Trophoblast cell (in vitro differentiated cells and primary cell): ENCODE results near the gene PRRG2.

ENCODE experiments used
- DNase-seq, 2 donors: peaks; one replicate each; pipeline ENCODE4 v3.0.0-alpha.2; 2016
- H2AFZ ChIP-seq: 2 replicates; pipeline ENCODE4 v1.6.1; 2013; ENCODE audit warnings: low read length, moderate library complexity, mild to moderate bottlenecking; ENCODE audit not compliant: insufficient read depth, poor library complexity
- H2AK5ac ChIP-seq: 2 replicates; pipeline ENCODE4 v1.6.1; 2013; ENCODE audit warnings: mild to moderate bottlenecking, low read length
- H2BK120ac ChIP-seq: 2 replicates; pipeline ENCODE4 v1.6.1; 2013; ENCODE audit warnings: low read length, mild to moderate bottlenecking, moderate library complexity; ENCODE audit not compliant: insufficient read depth, poor library complexity
- H2BK12ac ChIP-seq: 2 replicates; pipeline ENCODE4 v1.6.1; 2013; ENCODE audit warnings: mild to moderate bottlenecking, low read length, moderate library complexity
- H2BK5ac ChIP-seq: 2 replicates; pipeline ENCODE4 v1.6.1; 2013; ENCODE audit warnings: low read length, low read depth, moderate library complexity, mild to moderate bottlenecking; ENCODE audit not compliant: poor library complexity
- H3K14ac ChIP-seq: 2 replicates; pipeline ENCODE4 v1.6.1; 2013; ENCODE audit warnings: mild to moderate bottlenecking, low read length
- H3K18ac ChIP-seq: 2 replicates; pipeline ENCODE4 v1.6.1; 2013; ENCODE audit warnings: mild to moderate bottlenecking, low read length
- H3K23ac ChIP-seq: 2 replicates; pipeline ENCODE4 v1.6.1; 2013; ENCODE audit warnings: low read length
- H3K27ac ChIP-seq: 2 replicates; pipeline ENCODE4 v1.5.1; 2013; ENCODE audit warnings: low read depth, mild to moderate bottlenecking, inconsistent platforms, low read length, moderate library complexity
- H3K27me3 ChIP-seq: 2 replicates; pipeline ENCODE4 v1.6.1; 2013; ENCODE audit warnings: inconsistent platforms, mild to moderate bottlenecking, low read length, moderate library complexity; ENCODE audit not compliant: insufficient read depth
- H3K36me3 ChIP-seq, 2 experiments: 1 replicate in 1 of 2; 2 replicates in 1 of 2; pipeline ENCODE4 v1.6.1; 2013; ENCODE audit warnings: low read length in 2 of 2, mild to moderate bottlenecking in 2 of 2, moderate library complexity in 1 of 2; ENCODE audit not compliant: insufficient read depth in 2 of 2, control insufficient read depth in 1 of 2
- H3K4ac ChIP-seq: 2 replicates; pipeline ENCODE4 v1.6.1; 2013; ENCODE audit warnings: low read depth, mild to moderate bottlenecking, low read length, moderate library complexity
- H3K4me1 ChIP-seq, 2 experiments: 1 replicate in 1 of 2; 2 replicates in 1 of 2; pipeline ENCODE4 v1.6.1; 2013; ENCODE audit warnings: low read length in 2 of 2, mild to moderate bottlenecking in 2 of 2, moderate library complexity in 1 of 2; ENCODE audit not compliant: insufficient read depth in 2 of 2, control insufficient read depth in 1 of 2
- H3K4me2 ChIP-seq: 2 replicates; pipeline ENCODE4 v1.6.1; 2013; ENCODE audit warnings: inconsistent platforms, mild to moderate bottlenecking, low read length, moderate library complexity
- H3K4me3 ChIP-seq: 2 replicates; pipeline ENCODE4 v1.5.1; 2013; ENCODE audit warnings: mild to moderate bottlenecking, low read depth, low read length, inconsistent platforms
- H3K79me1 ChIP-seq: one replicate; pipeline ENCODE4 v1.6.1; 2013; ENCODE audit warnings: low read length
- H3K79me2 ChIP-seq: 2 replicates; pipeline ENCODE4 v1.6.1; 2013; ENCODE audit warnings: low read length, mild to moderate bottlenecking; ENCODE audit not compliant: control insufficient read depth, insufficient read depth, poor library complexity
- H3K9ac ChIP-seq: 2 replicates; pipeline ENCODE4 v1.6.1; 2013; ENCODE audit warnings: mild to moderate bottlenecking, low read length
- H3K9me3 ChIP-seq: 2 replicates; pipeline ENCODE4 v1.6.1; 2013; ENCODE audit warnings: low read depth, mild to moderate bottlenecking, control low read depth, inconsistent platforms, low read length; ENCODE audit not compliant: insufficient read depth
- H4K12ac ChIP-seq: 2 replicates; pipeline ENCODE4 v1.6.1; 2013; ENCODE audit warnings: low read depth, mild to moderate bottlenecking, low read length, moderate library complexity
- H4K8ac ChIP-seq: 2 replicates; pipeline ENCODE4 v1.6.1; 2013; ENCODE audit warnings: low read depth, mild to moderate bottlenecking, low read length, moderate library complexity
- H4K91ac ChIP-seq: one replicate; pipeline ENCODE4 v1.6.1; 2013; ENCODE audit warnings: low read depth, mild to moderate bottlenecking, low read length, moderate library complexity
- WGBS: extraction: QIAGEN DNeasy Blood & Tissue Kit; methylation state at CpG from one replicate; pipeline ENCODE4 v1.1.7; 2013; ENCODE audit warnings: missing lambda C conversion rate; ENCODE audit not compliant: insufficient read length, insufficient coverage; ENCODE audit errors: extremely low coverage; 5-methylcytosine and 5-hydroxymethylcytosine counted together

The PRRG2 gene

DNA sequence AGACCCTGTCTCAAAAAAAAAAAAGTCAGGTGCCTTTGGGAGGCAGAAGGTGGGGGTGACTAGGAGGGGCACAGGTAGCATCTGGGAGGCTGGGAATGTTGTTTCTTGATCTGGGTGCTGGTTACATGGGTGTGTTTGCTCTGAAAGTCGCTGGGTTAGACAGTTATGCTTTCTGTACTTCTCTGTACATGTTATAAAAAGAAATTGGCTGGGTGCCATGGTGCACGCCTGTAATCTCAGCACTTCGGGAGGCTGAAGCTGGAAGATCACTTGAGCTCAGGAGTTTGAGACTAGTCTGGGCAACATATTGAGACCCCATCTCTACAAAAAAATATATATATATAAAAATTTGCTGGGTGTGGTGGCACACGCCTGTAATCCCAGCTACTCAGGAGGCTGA, 15.9 kb upstream of the PRRG2 start:
- Histone ChIP-seq H4K91ac (no peak overlapping the region), H3K9me3 (no peaks in the 10 kb centered on the region), H3K23ac (no peak overlapping the region), H3K79me1 (no peaks in the 10 kb centered on the region), H3K79me2 (peaks cover 2% of the 10 kb centered on the region), H3K9ac (no peak overlapping the region), H4K12ac (no peak overlapping the region), H3K36me3 (peaks cover 0 to 4% of the 10 kb centered on the region in 2 experiments), H3K27ac (no peak overlapping the region), H3K4me3 (no peak overlapping the region), H2BK12ac (no peak overlapping the region), H3K27me3 (no peaks in the 10 kb centered on the region), H2BK5ac (no peak overlapping the region), H2AFZ (no peak overlapping the region), H3K4ac (no peak overlapping the region), H3K14ac (no peak overlapping the region), H3K18ac (no peak overlapping the region), H3K4me2 (no peak overlapping the region), H4K8ac (no peak overlapping the region), H3K4me1 (no peaks in the 10 kb centered on the region), H2BK120ac (no peak overlapping the region), H2AK5ac (no peak overlapping the region)
- no peak for DNase-seq
- WGBS, result no CpG with 5 or more reads among the region's 4 CpGs

DNA sequence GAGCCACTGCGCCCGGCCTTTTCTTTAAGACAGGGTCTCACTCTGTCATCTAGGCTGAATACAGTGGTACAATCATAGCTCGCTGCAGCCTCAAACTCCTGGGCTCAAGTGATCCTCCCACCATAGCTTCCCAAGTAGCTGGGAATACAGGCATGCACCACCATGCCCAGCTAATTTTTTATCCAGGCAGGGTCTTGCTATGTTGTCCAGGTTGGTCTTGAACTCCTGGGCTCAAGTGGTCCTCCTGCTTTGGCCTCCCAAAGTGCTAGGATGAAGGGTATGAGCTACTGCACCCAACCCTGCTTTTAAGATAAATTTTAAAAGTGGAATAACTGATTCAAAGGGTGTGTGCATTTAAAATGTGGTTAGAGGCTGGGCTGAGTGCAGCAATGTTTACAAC, 14.8 kb upstream of the PRRG2 start:
- H4K12ac ChIP-seq, result no peak overlapping the region
- no peaks in the 10 kb centered on the region for H3K9me3 ChIP-seq
- WGBS, result no CpG with 5 or more reads among the region's 3 CpGs
- no peak overlapping the region for H2AFZ ChIP-seq
- H2BK5ac ChIP-seq, result no peak overlapping the region
- no peak overlapping the region for H3K18ac ChIP-seq
- no peak overlapping the region for H3K27ac ChIP-seq
- H3K79me2 ChIP-seq, result peaks cover 2% of the 10 kb centered on the region
- H2BK12ac ChIP-seq, result no peak overlapping the region
- H3K4me2 ChIP-seq, result no peak overlapping the region
- H2AK5ac ChIP-seq, result no peak overlapping the region
- no peak overlapping the region for H2BK120ac ChIP-seq
- no peak overlapping the region for H3K4me3 ChIP-seq
- H3K14ac ChIP-seq, result no peak overlapping the region
- no peaks in the 10 kb centered on the region for H3K27me3 ChIP-seq
- H3K79me1 ChIP-seq, result no peaks in the 10 kb centered on the region
- DNase-seq, result no peak
- no peak overlapping the region for H4K91ac ChIP-seq
- peaks cover 0 to 3% of the 10 kb centered on the region in 2 experiments for H3K4me1 ChIP-seq
- H3K36me3 ChIP-seq, result peaks cover 0 to 2% of the 10 kb centered on the region in 2 experiments
- H3K4ac ChIP-seq, result no peak overlapping the region
- H3K23ac ChIP-seq, result no peak overlapping the region
- no peak overlapping the region for H3K9ac ChIP-seq
- H4K8ac ChIP-seq, result no peak overlapping the region

DNA sequence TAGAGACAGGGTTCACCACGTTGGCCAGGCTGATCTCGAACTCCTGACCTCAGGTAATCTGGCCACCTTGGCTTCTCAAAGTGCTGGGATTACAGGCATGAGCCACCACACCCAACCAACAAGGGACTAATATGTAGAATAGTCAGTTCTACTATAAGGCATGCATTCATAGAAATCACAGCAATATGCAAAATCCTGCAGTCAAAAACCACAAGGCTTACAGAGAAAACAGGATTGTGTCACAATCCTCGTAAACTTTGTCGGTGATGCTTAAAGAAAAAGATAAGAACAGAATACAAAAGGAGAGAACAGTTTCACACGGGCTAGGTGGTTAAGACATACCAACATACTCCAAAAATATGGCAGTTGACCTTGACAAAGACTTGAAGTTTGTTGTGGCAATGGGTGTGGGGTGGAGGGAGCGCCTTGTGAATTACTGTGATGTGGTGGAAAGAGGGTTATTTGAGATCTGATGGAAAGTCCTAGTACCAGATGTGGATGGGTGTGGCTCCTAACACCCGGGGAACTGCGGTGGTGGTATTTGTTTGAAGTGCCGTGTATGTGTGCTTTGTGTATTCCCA, 13.2 kb upstream of the PRRG2 start:
- Histone ChIP-seq H3K4me2 (no peak overlapping the region), H4K91ac (no peak overlapping the region), H2AK5ac (no peak overlapping the region), H3K4me1 (peaks cover 3% of the 10 kb centered on the region in 2 experiments), H3K27me3 (no peaks in the 10 kb centered on the region), H2BK5ac (no peak overlapping the region), H3K79me2 (peaks cover 2% of the 10 kb centered on the region), H2BK12ac (no peak overlapping the region), H2BK120ac (no peak overlapping the region), H3K79me1 (no peaks in the 10 kb centered on the region), H3K18ac (no peak overlapping the region), H3K4me3 (no peak overlapping the region), H3K36me3 (peaks cover 0 to 2% of the 10 kb centered on the region in 2 experiments), H3K27ac (no peak overlapping the region), H2AFZ (no peak overlapping the region), H4K8ac (no peak overlapping the region), H4K12ac (no peak overlapping the region), H3K9me3 (no peaks in the 10 kb centered on the region), H3K4ac (no peak overlapping the region), H3K14ac (no peak overlapping the region), H3K23ac (no peak overlapping the region), H3K9ac (no peak overlapping the region)
- no peak for DNase-seq
- no CpG with 5 or more reads among the region's 9 CpGs for WGBS

DNA sequence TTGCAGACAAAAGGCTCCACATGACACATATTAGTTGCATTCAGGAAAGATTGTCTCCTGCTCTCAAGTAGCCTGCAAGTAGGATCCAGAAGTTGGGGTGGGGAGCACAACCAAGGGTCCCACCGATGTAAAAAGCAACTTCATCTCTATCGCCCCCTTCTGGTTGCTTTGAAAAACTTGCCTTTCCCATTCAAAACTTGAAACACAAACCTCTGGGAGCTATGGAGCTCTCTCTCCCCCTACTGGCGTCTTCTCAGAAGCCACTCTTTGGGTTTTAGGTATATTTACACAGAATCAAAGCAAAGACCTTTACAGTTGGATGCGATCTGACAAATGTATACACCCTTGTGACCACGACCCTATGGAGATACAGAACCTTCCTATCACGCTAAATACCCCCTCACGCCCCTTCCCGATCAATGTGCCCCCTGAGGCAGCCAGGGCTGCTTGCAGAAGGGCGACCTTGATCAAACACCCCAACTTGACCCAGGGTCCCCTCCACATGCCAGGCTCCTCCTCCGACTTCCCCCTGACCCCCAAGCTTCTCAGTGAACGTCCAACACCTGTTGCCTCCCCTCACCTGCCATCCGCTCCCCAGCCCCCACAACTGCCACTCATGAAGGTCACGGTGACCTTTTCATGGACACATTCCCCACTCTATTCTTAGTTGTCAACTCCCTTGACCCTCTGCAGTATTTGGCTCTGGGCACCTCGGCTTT, 10.8 kb upstream of the PRRG2 start:
- no peak overlapping the region for H3K23ac ChIP-seq
- H3K14ac ChIP-seq, result no peak overlapping the region
- no peak overlapping the region for H3K9ac ChIP-seq
- H3K79me1 ChIP-seq, result no peaks in the 10 kb centered on the region
- H3K4me1 ChIP-seq, result peaks cover 3% of the 10 kb centered on the region in 2 experiments
- H3K4me3 ChIP-seq, result no peak overlapping the region
- peak overlapping the region; percentile 34 for H3K4ac ChIP-seq
- peak; percentile 72 to 94 for DNase-seq
- H4K8ac ChIP-seq, result no peak overlapping the region
- no peaks in the 10 kb centered on the region for H3K27me3 ChIP-seq
- H2AK5ac ChIP-seq, result peak overlapping the region; percentile 33
- H2BK12ac ChIP-seq, result no peak overlapping the region
- no peak overlapping the region for H3K18ac ChIP-seq
- H3K4me2 ChIP-seq, result no peak overlapping the region
- WGBS, result no CpG with 5 or more reads among the region's 14 CpGs
- no peak overlapping the region for H4K12ac ChIP-seq
- H2AFZ ChIP-seq, result no peak overlapping the region
- H2BK5ac ChIP-seq, result no peak overlapping the region
- H4K91ac ChIP-seq, result no peak overlapping the region
- no peaks in the 10 kb centered on the region for H3K9me3 ChIP-seq
- H3K79me2 ChIP-seq, result peaks cover 2% of the 10 kb centered on the region
- H3K27ac ChIP-seq, result no peak overlapping the region
- no peak overlapping the region for H2BK120ac ChIP-seq
- H3K36me3 ChIP-seq, result peaks cover 7 to 8% of the 10 kb centered on the region in 2 experiments
